Measurements from ENCODE around the gene KCTD11.
A peak's percentile ranks its signal among the peaks of the same experiment; 100 is the strongest.
"Not testable (repeated sequence)": the region's sequence is repeated elsewhere in the genome, so short reads cannot be mapped to it uniquely, and the experiment has no call there.

The KCTD11 gene

DNA sequence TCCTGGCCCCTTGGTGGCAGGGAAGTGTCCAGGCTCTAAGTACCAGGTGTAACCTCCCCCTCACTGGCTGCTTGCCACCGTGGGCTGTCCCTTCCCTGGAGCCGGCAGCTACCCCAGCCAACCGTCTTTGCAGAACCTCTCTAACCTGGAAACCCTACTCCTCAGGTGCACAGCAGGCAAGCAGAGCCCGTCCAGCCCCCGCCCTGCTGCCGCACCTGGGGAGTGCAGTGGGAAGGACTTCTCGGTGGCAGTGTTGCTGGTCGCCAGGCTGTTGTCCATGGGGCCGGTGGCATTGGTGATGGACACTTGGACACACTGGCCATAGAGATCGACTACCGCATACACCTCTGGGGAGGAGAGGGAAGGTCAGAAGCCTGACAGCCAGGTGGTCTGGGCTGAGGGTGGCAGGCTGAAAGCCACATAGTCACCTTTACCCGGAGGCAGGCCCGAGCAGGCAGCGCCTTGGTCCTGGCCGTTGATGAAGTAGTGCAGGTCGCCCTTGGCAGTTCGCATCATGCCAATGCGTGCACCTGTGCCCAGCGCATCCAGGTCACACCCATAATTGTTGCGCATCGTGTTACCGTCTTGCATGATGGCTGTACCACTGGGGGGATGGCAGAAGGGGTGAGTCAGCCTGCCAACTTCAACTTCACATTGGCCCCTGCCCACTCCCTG is 29.3 kb upstream of the KCTD11 start:
- no peak for DNase-seq

DNA sequence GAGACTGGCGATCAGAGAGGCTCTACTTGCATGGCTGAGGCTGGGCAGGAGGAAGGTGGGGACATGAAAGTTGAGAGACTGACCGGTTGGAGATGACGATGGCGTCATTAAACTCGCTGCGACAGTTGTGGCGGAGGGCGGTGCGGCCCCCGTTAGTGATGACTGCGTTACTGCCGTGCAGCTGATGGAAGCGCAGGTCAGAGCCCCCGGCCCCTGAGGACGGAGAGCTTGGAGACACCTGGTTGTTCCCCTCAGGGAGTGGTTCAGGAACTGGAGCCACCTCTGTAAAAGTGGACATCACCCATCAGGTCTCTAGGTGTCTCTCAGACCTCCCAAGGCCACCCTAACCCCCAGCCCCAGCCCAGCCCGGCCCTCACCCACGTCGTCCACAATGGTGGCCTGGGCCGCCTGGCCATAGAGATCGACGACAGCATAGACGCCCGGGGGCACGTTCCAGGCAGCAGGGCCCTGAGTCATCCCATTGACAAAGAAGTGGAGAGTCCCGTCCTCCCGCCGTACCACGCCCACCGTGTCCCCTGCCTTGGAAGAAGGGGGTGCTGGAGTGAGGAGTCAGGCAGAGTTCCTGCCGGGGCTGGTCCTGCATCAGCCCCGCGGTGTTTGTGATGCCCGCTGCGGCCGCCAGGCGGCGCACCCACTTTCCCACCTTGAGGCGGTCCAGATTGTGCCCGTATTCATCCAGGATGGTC is 28.1 kb upstream of the KCTD11 start:
- peak in 1 of 2 experiments; percentile 42 for DNase-seq

DNA sequence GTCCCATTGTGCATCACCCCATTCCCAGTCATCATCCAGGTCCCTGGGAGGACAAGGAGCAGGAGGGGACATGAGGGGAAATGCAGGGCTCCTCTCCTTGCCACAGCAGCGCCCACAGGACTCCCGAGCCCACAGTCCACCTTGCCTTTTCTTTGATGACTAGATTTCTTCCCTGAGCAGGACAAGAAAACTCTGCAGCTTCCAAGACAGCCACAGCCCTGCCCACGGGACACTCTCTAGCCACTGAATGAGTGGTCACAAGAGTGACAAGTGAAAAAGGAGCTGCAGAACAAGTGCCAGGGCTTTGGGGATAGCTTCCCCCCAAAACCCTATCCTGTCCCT is 27.6 kb upstream of the KCTD11 start:
- no peak for DNase-seq

DNA sequence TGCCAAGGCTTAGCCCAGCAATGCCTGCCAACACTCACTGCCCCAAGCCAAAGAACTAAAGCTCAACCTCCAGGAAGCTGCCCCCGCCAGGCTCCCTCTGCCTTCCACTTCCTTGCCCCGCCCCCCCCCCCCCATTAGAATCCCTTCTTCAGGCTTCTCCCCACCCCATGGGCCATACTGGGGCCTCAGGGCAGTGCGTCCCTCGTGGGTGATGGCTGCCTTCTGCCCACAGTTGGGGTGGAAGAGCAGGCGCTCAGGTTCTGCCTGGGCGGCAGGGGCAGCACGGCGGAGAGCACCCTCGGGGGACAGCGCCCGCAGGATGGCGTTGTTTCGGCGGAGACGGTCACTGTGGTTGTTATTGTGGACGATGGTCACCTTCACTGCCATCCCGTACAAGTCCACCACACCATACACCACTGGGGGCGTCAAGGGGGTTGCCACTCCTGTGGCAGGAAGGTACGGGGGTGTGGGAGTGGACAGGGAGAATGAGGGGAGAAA is 26.9 kb upstream of the KCTD11 start:
- no peak for DNase-seq

DNA sequence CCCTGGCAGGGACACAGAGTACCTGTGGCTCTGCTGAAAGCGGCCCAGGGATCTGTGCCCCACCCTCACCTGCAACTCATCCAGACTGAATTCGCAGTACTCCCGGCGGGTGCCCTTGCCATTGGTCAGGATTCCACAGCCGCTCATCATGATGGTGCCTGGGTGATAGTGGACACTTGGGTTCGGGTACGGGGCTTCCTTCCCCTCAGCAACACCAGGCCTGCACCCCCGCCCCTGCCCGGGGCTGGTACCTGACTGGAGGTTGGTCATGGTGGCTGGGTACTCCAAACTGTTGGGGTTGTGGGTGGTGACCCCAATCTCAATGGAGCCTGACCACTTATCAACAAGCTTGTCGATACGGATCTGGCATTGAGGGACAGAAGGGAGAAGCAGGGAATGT is 25.8 kb upstream of the KCTD11 start:
- no peak for DNase-seq

GRCh38 chr17:7327056-7327455 is 24.9 kb upstream of the KCTD11 start:
- no peak for DNase-seq

GRCh38 chr17:7327501-7327900 is 24.5 kb upstream of the KCTD11 start:
- no peak for DNase-seq

DNA sequence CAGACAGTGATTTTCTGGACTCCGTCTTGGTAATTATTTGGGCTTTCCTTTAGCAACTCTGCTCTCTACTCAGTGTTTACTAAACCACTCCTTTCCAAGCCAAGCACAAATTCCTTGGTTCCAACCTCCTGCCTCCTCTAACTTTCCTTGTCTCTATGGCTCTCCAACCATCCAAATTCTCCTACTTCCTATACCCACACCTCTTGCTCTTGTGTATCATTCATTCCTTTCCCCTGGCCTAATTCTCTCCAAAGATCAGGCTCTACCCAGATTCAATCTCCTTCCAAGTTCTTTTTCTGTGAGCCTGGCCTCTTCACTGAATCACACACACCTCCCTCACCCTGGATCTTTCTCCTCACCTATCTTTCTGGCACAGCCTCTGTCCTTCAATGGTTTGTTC is 24.0 kb upstream of the KCTD11 start:
- DNase-seq = no peak

GRCh38 chr17:7328840-7329373 is 23.1 kb upstream of the KCTD11 start, which contains the start of gene NEURL4:
Gene NEURL4, minus strand, starts transcription at chr17:7329335. Its CDS starts 23 bp downstream, at chr17:7329312.
- no peak for DNase-seq

- peak; percentile 99 for DNase-seq
These were observed 22.5 kb upstream of the KCTD11 start for GRCh38 chr17:7329374-7329996.

- peak; percentile 71 to 86 for DNase-seq
These were observed 21.8 kb upstream of the KCTD11 start for GRCh38 chr17:7329997-7330637.

- no peak for DNase-seq
These were observed 21.3 kb upstream of the KCTD11 start for GRCh38 chr17:7330638-7331015.

GRCh38 chr17:7332111-7332510 is 19.9 kb upstream of the KCTD11 start:
- no peak for DNase-seq

- not testable (repeated sequence) for DNase-seq
These were observed 19.3 kb upstream of the KCTD11 start for GRCh38 chr17:7332600-7333069.

- no peak for DNase-seq
These were observed 16.9 kb upstream of the KCTD11 start for GRCh38 chr17:7334938-7335538.

- DNase-seq = not testable (repeated sequence)
These were observed 16.2 kb upstream of the KCTD11 start for GRCh38 chr17:7335765-7336164.

DNA sequence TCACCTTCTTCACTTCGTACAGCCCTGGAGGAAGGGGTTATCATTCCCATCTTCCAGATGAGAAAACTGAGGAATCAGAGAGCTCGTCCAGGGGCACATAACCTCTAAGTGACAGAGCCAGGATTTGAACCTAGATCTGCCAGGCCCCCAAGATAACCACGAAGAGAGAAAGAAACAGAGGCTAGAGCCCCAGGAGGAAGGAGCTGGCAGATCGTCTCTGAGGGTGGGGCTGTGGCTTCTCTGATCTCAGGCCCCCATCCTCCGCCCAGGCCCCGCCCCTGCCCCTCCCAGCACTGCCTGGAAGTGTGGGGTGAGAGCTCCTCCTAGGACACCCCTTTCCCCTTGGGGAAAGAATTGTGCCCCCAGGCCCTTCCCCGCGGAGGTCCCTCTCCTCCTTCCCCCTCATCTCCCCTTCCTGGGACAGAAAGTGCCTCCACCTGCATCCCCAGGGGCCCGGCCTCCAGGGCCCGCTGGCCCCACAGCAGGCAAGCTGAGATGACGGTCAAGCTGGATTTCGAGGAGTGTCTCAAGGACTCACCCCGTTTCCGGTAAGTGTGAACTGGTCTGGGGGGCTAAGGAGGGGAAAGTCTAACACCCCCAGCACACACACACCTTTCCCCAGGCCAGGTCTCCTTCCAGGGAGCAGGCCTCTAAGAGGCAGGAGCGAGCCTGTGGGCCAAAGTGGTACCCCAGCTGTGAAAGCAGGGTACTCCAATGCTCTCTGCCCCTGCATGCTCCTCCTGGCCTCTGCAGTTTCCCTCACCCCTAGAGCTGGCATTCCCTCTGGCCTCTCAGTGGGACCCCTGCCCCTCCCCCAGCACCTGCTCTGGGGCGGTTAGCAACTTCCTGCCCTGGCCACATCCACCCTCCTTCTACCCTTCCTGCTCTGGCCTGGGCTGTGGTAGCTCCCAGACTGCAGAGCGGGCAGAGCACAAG is 15.5 kb upstream of the KCTD11 start, which contains the start of gene ACAP1:
Gene ACAP1 (plus strand): TSS at position 290 of the 936 bp plus-strand sequence. CDS start 206 bp downstream, at position 496.
- no peak for DNase-seq

- not testable (repeated sequence) for DNase-seq
These were observed 14.4 kb upstream of the KCTD11 start for GRCh38 chr17:7337600-7337999.

- no peak for DNase-seq
These were observed 11.8 kb upstream of the KCTD11 start for GRCh38 chr17:7340179-7340578.

GRCh38 chr17:7341842-7342241 is 10.1 kb upstream of the KCTD11 start:
- no peak for DNase-seq

DNA sequence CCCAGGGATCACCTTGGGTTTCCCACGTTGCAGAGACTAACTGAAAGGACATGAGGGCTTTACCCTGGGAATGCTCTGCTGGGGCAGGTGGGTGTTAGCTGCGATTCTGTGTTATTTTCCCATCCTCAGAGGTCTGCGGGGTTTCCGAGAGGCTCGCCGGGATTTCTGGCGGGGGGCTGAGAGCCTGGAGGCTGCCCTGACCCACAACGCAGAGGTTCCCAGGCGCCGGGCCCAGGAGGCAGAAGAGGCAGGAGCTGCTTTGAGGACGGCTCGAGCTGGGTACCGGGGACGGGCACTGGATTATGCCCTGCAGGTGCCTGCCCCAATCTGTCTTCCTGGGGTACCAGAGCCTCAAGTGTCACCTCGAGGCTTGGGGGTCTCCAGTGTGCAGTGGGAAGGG is 8.7 kb upstream of the KCTD11 start:
- no peak for DNase-seq

Data from NCI-H1930 (cell line).